22Rv1 (cell line): ENCODE measurements around the gene CA7.

ENCODE experiments used
- ZFX ChIP-seq: fragments of 450-650 bp; IDR thresholded peaks from 2 replicates; pipeline ENCODE4 v1.6.1; 2017; ENCODE audit warnings: antibody characterized with exemption, borderline replicate concordance
- TF ChIP-seq, protein P1 (sequence below): fragments of 450-650 bp; IDR thresholded peaks from 2 replicates; pipeline ENCODE4 v1.5.1; 2017; ENCODE audit warnings: mild to moderate bottlenecking

DNA sequence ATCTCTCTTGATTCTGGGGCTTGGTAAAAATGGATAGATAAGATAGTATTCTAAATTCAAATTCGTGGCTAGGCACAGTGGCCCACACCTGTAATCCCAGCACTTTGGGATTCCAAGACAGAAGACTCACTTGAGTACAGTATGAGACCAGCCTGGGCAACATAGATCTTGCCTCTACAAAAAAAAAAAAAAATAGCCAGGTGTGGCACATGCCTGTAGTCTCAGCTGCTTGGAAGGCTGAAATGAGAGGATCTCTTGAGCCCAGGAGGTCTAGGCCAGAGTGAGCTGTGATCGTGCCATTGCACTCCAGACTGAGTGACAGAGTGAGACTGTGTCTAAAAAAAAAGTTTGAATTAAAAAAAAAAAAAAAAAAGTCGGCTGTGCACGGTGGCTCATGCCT, 45.4 kb downstream of the CA7 start:
- TF ChIP-seq, protein P1, sequence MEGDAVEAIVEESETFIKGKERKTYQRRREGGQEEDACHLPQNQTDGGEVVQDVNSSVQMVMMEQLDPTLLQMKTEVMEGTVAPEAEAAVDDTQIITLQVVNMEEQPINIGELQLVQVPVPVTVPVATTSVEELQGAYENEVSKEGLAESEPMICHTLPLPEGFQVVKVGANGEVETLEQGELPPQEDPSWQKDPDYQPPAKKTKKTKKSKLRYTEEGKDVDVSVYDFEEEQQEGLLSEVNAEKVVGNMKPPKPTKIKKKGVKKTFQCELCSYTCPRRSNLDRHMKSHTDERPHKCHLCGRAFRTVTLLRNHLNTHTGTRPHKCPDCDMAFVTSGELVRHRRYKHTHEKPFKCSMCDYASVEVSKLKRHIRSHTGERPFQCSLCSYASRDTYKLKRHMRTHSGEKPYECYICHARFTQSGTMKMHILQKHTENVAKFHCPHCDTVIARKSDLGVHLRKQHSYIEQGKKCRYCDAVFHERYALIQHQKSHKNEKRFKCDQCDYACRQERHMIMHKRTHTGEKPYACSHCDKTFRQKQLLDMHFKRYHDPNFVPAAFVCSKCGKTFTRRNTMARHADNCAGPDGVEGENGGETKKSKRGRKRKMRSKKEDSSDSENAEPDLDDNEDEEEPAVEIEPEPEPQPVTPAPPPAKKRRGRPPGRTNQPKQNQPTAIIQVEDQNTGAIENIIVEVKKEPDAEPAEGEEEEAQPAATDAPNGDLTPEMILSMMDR: no peak
- TF ChIP-seq ZFX: no peak
